HG03439 (cell line): ENCODE measurements around the gene SLCO3A1.
"Not testable (repeated sequence)": the region's sequence is repeated elsewhere in the genome, so short reads cannot be mapped to it uniquely, and the experiment has no call there.

ENCODE experiments used
- ATAC-seq: cut with Tn5 transposase; IDR thresholded peaks from one replicate; pipeline ENCODE4 v1.9.1; 2021; ENCODE audit warnings: mild to moderate bottlenecking, moderate library complexity; ENCODE audit not compliant: unreplicated experiment

Gene SLCO3A1

DNA sequence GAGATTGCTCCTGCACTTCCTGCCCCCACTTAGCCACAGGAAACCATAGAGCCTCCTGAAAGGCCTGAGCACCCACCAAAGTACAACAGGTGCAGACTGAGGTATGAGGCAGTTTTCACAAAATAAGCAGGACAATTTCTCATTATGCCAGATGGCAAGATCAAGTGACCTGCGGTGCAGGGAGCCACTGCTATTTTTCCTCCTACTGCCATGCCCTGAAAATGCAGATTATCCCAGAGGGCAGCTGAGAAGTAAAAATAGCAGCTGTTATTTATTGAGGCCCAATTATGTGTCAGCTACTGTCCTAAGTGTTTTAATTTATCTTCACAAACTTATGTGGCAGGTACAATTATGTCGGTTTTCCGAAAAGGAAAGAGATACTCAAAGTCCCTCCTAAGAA lies 330.6 kb downstream of the SLCO3A1 start:
- no peak for ATAC-seq

DNA sequence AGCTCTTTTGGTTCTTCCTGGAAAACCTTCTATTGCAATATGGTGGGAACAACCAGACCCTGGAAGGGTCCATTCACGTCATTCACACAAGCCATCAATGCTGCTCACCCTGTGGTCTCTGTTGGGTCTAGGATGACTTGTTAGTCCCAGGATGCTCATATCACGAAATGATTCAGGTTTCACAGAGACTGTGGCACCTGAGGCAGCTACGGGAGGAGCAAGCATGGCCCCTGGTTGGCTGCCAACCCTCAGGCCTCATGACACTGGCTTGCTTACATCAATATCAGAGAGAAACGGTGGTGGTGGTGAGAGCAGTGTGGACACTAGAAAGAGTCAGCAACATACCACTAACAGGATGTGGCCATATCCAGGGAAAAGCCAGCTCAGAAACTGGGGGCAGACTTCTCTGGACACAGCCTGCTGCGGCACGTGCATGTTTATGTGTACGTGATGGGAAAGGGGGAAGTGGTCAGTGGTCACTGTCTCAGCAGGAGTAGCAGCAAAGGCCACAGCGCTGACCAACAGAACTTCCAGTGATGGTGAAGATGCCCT lies 331.2 kb downstream of the SLCO3A1 start:
- no peak for ATAC-seq

DNA sequence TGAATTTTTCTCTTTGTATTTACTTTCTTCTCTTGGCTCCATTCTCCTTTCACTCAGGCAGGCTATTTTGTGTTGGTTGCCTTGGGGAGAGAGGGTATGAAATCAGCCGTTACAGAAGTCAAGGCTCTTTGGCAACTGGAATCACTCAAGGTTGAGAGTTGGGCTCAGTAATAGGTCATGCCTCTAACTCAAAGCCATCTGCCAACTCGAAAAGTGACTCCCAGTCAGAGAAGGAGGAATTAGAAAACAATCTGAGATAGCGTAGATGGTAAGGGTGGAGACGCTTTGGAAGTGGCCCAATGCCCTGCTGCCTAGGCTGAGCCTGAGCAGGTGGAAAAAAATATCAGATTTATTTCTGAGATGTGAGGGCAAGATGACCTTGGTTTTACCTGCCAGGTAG lies 334.5 kb downstream of the SLCO3A1 start:
- ATAC-seq = no peak

DNA sequence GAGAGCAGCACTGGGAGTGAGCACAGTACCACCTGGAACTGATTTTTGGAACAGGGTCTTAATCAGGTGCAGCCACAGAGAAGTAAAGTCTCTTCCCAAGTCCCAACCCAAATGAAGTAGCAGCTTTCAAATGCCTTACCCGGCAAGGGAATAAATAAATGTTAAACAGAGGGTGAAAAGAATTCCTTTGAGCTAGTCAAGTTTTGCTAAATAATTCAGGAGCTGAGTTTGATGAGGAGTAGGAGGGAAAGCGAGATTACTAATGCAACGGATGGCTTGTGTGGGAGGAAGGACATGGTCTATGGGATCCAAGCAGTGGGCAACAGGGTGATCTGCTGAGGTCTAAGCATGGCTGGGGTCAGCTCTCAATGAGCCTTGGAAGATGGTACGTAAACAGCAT lies 335.7 kb downstream of the SLCO3A1 start:
- ATAC-seq = no peak

GRCh38 chr15:92195241-92195640 lies 341.7 kb downstream of the SLCO3A1 start:
- ATAC-seq = no peak

- no peak for ATAC-seq
These were observed 342.8 kb downstream of the SLCO3A1 start for GRCh38 chr15:92196342-92196741.

DNA sequence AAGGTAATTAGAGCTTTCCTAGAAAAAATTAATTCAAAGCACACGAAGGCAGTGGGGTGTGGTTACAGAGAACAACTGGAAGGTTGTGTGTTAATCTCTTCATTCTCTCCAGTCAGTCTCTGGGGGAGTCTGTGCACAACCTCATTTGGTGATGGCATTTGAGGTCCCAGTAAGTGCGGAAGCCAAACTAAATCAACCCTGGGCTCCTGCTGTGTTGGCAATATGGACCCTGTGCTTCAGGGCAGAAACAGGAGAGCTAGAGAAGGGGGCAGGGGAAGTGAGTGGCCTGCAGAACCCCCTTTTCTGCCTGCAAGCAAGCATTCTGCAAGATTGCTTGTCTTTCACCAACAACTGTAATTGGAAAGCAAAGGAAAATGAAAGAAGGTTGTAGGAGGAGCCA lies 344.2 kb downstream of the SLCO3A1 start:
- ATAC-seq = no peak

GRCh38 chr15:92200891-92201290 lies 347.4 kb downstream of the SLCO3A1 start:
- ATAC-seq = no peak

- no peak for ATAC-seq
These were observed 351.8 kb downstream of the SLCO3A1 start for GRCh38 chr15:92205255-92205739.

DNA sequence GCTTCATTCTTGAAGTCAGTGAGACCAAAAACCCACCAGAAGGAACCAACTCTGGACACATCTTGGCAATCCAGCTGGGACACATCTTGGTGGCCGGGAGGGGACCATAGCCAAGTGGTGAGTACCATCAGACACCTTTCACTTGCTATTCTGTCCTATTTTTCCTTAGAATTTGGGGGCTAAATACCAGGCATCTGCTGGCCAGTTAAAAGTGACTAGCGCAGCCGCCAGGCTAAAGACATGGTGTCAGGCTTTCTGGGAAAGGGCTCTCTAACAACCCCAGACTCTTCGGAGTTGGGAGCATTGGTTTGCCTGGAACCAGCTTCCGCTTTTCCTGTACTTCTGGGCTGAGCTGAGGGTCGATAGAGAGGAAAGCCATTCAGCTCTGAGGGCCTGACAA lies 354.1 kb downstream of the SLCO3A1 start:
- ATAC-seq = not testable (repeated sequence)
